ENCODE measurements around the gene UTS2B.

UTS2B gene

GRCh38 chr3:191329654-191330529 is at the start of gene UTS2B:
Gene UTS2B (minus strand): TSS chr3:191330526. CDS start chr3:191282189, 48,337 bp downstream.
- in situ Hi-C loops (cut with HindIII; ENCODE audit: low pct_ligation_motif_present, low pct_unique_long_range_greater_than_20kb, low sequenced_read_pairs): no loop called here
- peak; percentile 42 for DNase-seq

- DNase-seq: no peak
- in situ Hi-C loops (cut with HindIII; ENCODE audit: low pct_ligation_motif_present, low pct_unique_long_range_greater_than_20kb, low sequenced_read_pairs): no loop called here
Measured at GRCh38 chr3:191380001-191380400, 49.7 kb upstream of the UTS2B start.

GRCh38 chr3:191379446-191379845 is 49.1 kb upstream of the UTS2B start:
- no peak for DNase-seq
- in situ Hi-C loops (cut with HindIII; ENCODE audit: low pct_ligation_motif_present, low pct_unique_long_range_greater_than_20kb, low sequenced_read_pairs): no loop called here

- no peak for DNase-seq
- in situ Hi-C loops (cut with HindIII; ENCODE audit: low pct_ligation_motif_present, low pct_unique_long_range_greater_than_20kb, low sequenced_read_pairs): no loop called here
Measured at GRCh38 chr3:191378142-191378812, 48.0 kb upstream of the UTS2B start.

GRCh38 chr3:191376516-191377141 is 46.3 kb upstream of the UTS2B start:
- in situ Hi-C loops (cut with HindIII; ENCODE audit: low pct_ligation_motif_present, low pct_unique_long_range_greater_than_20kb, low sequenced_read_pairs): no loop called here
- peak; percentile 29 for DNase-seq

GRCh38 chr3:191373327-191373726 is 43.0 kb upstream of the UTS2B start:
- DNase-seq: no peak
- in situ Hi-C loops (cut with HindIII; ENCODE audit: low pct_ligation_motif_present, low pct_unique_long_range_greater_than_20kb, low sequenced_read_pairs): no loop called here

- DNase-seq: no peak
- in situ Hi-C loops (cut with HindIII; ENCODE audit: low pct_ligation_motif_present, low pct_unique_long_range_greater_than_20kb, low sequenced_read_pairs): no loop called here
Measured at GRCh38 chr3:191372122-191372521, 41.8 kb upstream of the UTS2B start.

GRCh38 chr3:191369616-191370010 is 39.3 kb upstream of the UTS2B start:
- DNase-seq: no peak
- in situ Hi-C loops (cut with HindIII; ENCODE audit: low pct_ligation_motif_present, low pct_unique_long_range_greater_than_20kb, low sequenced_read_pairs): no loop called here

- DNase-seq: no peak
- in situ Hi-C loops (cut with HindIII; ENCODE audit: low pct_ligation_motif_present, low pct_unique_long_range_greater_than_20kb, low sequenced_read_pairs): no loop called here
Measured at GRCh38 chr3:191368755-191369615, 38.7 kb upstream of the UTS2B start.

GRCh38 chr3:191366675-191367074 is 36.3 kb upstream of the UTS2B start:
- in situ Hi-C loops (cut with HindIII; ENCODE audit: low pct_ligation_motif_present, low pct_unique_long_range_greater_than_20kb, low sequenced_read_pairs): no loop called here
- no peak for DNase-seq

- in situ Hi-C loops (cut with HindIII; ENCODE audit: low pct_ligation_motif_present, low pct_unique_long_range_greater_than_20kb, low sequenced_read_pairs): no loop called here
- no peak for DNase-seq
Measured at GRCh38 chr3:191363221-191363620, 32.9 kb upstream of the UTS2B start.

- DNase-seq: no peak
- in situ Hi-C loops (cut with HindIII; ENCODE audit: low pct_ligation_motif_present, low pct_unique_long_range_greater_than_20kb, low sequenced_read_pairs): no loop called here
Measured at GRCh38 chr3:191362524-191363090, 32.3 kb upstream of the UTS2B start.

GRCh38 chr3:191362037-191362436 is 31.7 kb upstream of the UTS2B start:
- in situ Hi-C loops (cut with HindIII; ENCODE audit: low pct_ligation_motif_present, low pct_unique_long_range_greater_than_20kb, low sequenced_read_pairs): no loop called here
- DNase-seq: no peak

- DNase-seq: no peak
- in situ Hi-C loops (cut with HindIII; ENCODE audit: low pct_ligation_motif_present, low pct_unique_long_range_greater_than_20kb, low sequenced_read_pairs): no loop called here
Measured at GRCh38 chr3:191361456-191361855, 31.1 kb upstream of the UTS2B start.

- in situ Hi-C loops (cut with HindIII; ENCODE audit: low pct_ligation_motif_present, low pct_unique_long_range_greater_than_20kb, low sequenced_read_pairs): no loop called here
- DNase-seq: no peak
Measured at GRCh38 chr3:191360620-191361019, 30.3 kb upstream of the UTS2B start.

- in situ Hi-C loops (cut with HindIII; ENCODE audit: low pct_ligation_motif_present, low pct_unique_long_range_greater_than_20kb, low sequenced_read_pairs): no loop called here
- no peak for DNase-seq
Measured at GRCh38 chr3:191358929-191359328, 28.6 kb upstream of the UTS2B start.

GRCh38 chr3:191357909-191358308 is 27.6 kb upstream of the UTS2B start:
- in situ Hi-C loops (cut with HindIII; ENCODE audit: low pct_ligation_motif_present, low pct_unique_long_range_greater_than_20kb, low sequenced_read_pairs): no loop called here
- DNase-seq: no peak

All from ACHN (cell line).